WTC11 (cell line): Measurements from ENCODE around the gene KRT72. TPM values are rescaled to one million over a fixed set of nuclear protein-coding genes. Genes with fewer than 3 reads are reported as not detected.
A peak's percentile ranks its signal among the peaks of the same experiment; 100 is the strongest.

Source experiments
- ATAC-seq: fragments of 200-7000 bp; cut with Tn5 transposase; 2 replicates; pipeline ENCODE4 v1.10.0; 2021; ENCODE audit warnings: mild to moderate bottlenecking, moderate library complexity
- CTCF ChIA-PET: fragments of 300-600 bp; sonication (Branson Sonifier 250); formaldehyde crosslinking; loops from one replicate; lab custom pipeline; 2021; ENCODE audit warnings: antibody characterized with exemption; lab: Charles Lee
- POLR2A ChIA-PET: fragments of 350-600 bp; sonication (Branson Sonifier 250); formaldehyde crosslinking; loops from one replicate; lab custom pipeline; 2021; ENCODE audit warnings: antibody characterized with exemption; lab: Charles Lee
- DNase-seq: peaks from one replicate; pipeline ENCODE4 v3.0.0; 2021; ENCODE audit warnings: low spot score
- H3K27ac Mint-ChIP-seq: 2 replicates; pipeline ENCODE4 v1.8.0; 2021; ENCODE audit warnings: mixed read lengths
- H3K27me3 Mint-ChIP-seq: 2 replicates; pipeline ENCODE4 v1.8.0; 2021; ENCODE audit warnings: low read depth, mild to moderate bottlenecking, moderate library complexity, mixed read lengths
- H3K36me3 Mint-ChIP-seq: 2 replicates; pipeline ENCODE4 v1.8.0; 2021; ENCODE audit warnings: mixed read lengths
- H3K4me1 Mint-ChIP-seq: 2 replicates; pipeline ENCODE4 v1.8.0; 2022; ENCODE audit warnings: mixed read lengths
- H3K4me3 Mint-ChIP-seq: 2 replicates; pipeline ENCODE4 v1.8.0; 2021; ENCODE audit warnings: mild to moderate bottlenecking, moderate library complexity, mixed read lengths
- H3K9me3 Mint-ChIP-seq: 2 replicates; pipeline ENCODE4 v1.8.0; 2021; ENCODE audit warnings: mixed read lengths
- CREB1 ChIP-seq: sonication (generic); formaldehyde crosslinking; IDR thresholded peaks from 2 replicates; pipeline ENCODE4 v1.8.0; 2023; ENCODE audit warnings: mild to moderate bottlenecking, missing genetic modification reagents
- E2F1 ChIP-seq: sonication (generic); formaldehyde crosslinking; IDR thresholded peaks from 2 replicates; pipeline ENCODE4 v1.8.0; 2022; ENCODE audit warnings: mild to moderate bottlenecking, missing genetic modification reagents
- GTF2I ChIP-seq: fragments of 250-450 bp; sonication (Bioruptor Pico); conservative IDR thresholded peaks from 2 replicates; pipeline ENCODE4 v1.4.0; 2021; ENCODE audit warnings: mild to moderate bottlenecking
- IRF2 ChIP-seq: sonication (generic); formaldehyde crosslinking; IDR thresholded peaks from 2 replicates; pipeline ENCODE4 v1.8.0; 2022; ENCODE audit warnings: low read depth, missing genetic modification reagents, borderline replicate concordance
- JAZF1 ChIP-seq: fragments of 250-450 bp; sonication (Bioruptor Pico); IDR thresholded peaks from 2 replicates; pipeline ENCODE4 v1.9.0; 2021; ENCODE audit warnings: moderate library complexity, mild to moderate bottlenecking, inconsistent platforms
- JUN ChIP-seq: sonication (generic); formaldehyde crosslinking; IDR thresholded peaks from 2 replicates; pipeline ENCODE4 v1.8.0; 2023; ENCODE audit warnings: mild to moderate bottlenecking, missing genetic modification reagents
- MLX ChIP-seq: sonication (generic); formaldehyde crosslinking; IDR thresholded peaks from 2 replicates; pipeline ENCODE4 v1.8.1; 2023; ENCODE audit warnings: mild to moderate bottlenecking, missing genetic modification reagents, moderate library complexity
- NR1H2 ChIP-seq: sonication (generic); formaldehyde crosslinking; IDR thresholded peaks from 2 replicates; pipeline ENCODE4 v1.9.0; 2021; ENCODE audit warnings: mild to moderate bottlenecking, moderate library complexity, missing genetic modification reagents
- OVOL2 ChIP-seq: fragments of 250-450 bp; sonication (Bioruptor Pico); IDR thresholded peaks from 2 replicates; pipeline ENCODE4 v1.9.0; 2021; ENCODE audit warnings: mild to moderate bottlenecking, borderline replicate concordance
- PRDM15 ChIP-seq: sonication (generic); formaldehyde crosslinking; IDR thresholded peaks from 2 replicates; pipeline ENCODE4 v1.8.0; 2022; ENCODE audit warnings: missing genetic modification reagents
- SMAD4 ChIP-seq: sonication (generic); formaldehyde crosslinking; IDR thresholded peaks from 2 replicates; pipeline ENCODE4 v1.8.0; 2022; ENCODE audit warnings: mild to moderate bottlenecking, missing genetic modification reagents
- SOX15 ChIP-seq: fragments of 250-450 bp; sonication (Bioruptor Pico); IDR thresholded peaks from 2 replicates; pipeline ENCODE4 v1.9.0; 2021; ENCODE audit warnings: mild to moderate bottlenecking
- TP53 ChIP-seq: sonication (generic); formaldehyde crosslinking; IDR thresholded peaks from 2 replicates; pipeline ENCODE4 v1.8.1; 2023; ENCODE audit warnings: mild to moderate bottlenecking, missing genetic modification reagents
- ZNF138 ChIP-seq: sonication (generic); formaldehyde crosslinking; conservative IDR thresholded peaks from 2 replicates; pipeline ENCODE4 v1.8.1; 2022; ENCODE audit warnings: mild to moderate bottlenecking, moderate library complexity, missing genetic modification reagents
- ZNF232 ChIP-seq: sonication (generic); formaldehyde crosslinking; IDR thresholded peaks from 2 replicates; pipeline ENCODE4 v1.8.0; 2022; ENCODE audit warnings: mild to moderate bottlenecking, missing genetic modification reagents
- ZNF396 ChIP-seq: fragments of 250-450 bp; sonication (Bioruptor Pico); IDR thresholded peaks from 2 replicates; pipeline ENCODE4 v1.8.0; 2021; ENCODE audit warnings: mild to moderate bottlenecking, moderate library complexity, borderline replicate concordance
- ZNF416 ChIP-seq: fragments of 250-450 bp; sonication (Bioruptor Pico); IDR thresholded peaks from 2 replicates; pipeline ENCODE4 v1.9.0; 2021; ENCODE audit warnings: mild to moderate bottlenecking, inconsistent platforms
- ZNF425 ChIP-seq: fragments of 250-450 bp; sonication (Bioruptor Pico); conservative IDR thresholded peaks from 2 replicates; pipeline ENCODE4 v1.9.0; 2021; ENCODE audit warnings: mild to moderate bottlenecking
- total RNA-seq: library from RNA; stranded (reverse); gene quantifications from 3 replicates; pipeline ENCODE4 v1.2.3, GENCODE V29; 2021
- TF ChIP-seq, protein P1 (sequence below): sonication (generic); formaldehyde crosslinking; IDR thresholded peaks from 2 replicates; pipeline ENCODE4 v1.8.1; 2023; ENCODE audit warnings: mild to moderate bottlenecking, missing genetic modification reagents
- TF ChIP-seq, protein P2 (sequence below): sonication (generic); formaldehyde crosslinking; IDR thresholded peaks from 2 replicates; pipeline ENCODE4 v1.8.1; 2022; ENCODE audit warnings: low read depth, missing genetic modification reagents, borderline replicate concordance
- TF ChIP-seq, protein P3 (sequence below): sonication (generic); formaldehyde crosslinking; IDR thresholded peaks from 2 replicates; pipeline ENCODE4 v1.8.1; 2023; ENCODE audit warnings: mild to moderate bottlenecking, missing genetic modification reagents, borderline replicate concordance

KRT72 gene
- total RNA-seq, 1 experiment from 2014 or later: not detected

GRCh38 chr12:52602552-52602951, 1.3 kb upstream of the KRT72 start:
- peaks cover 33% of the 10 kb centered on the region for H3K27me3 Mint-ChIP-seq
- no peaks in the 10 kb centered on the region for H3K36me3 Mint-ChIP-seq
- no peaks in the 10 kb centered on the region for H3K9me3 Mint-ChIP-seq
- CTCF ChIA-PET: interaction anchor here (2.1 kb wide), 1 partner anchor 8 kb away, joined by 8 read pairs; no protein-coding TSS in a partner anchor
- TF ChIP-seq ZNF425 (CRISPR knock-in tag) (no peak), ZNF396 (CRISPR knock-in tag) (no peak), OVOL2 (CRISPR knock-in tag) (no peak), MLX (CRISPR knock-in tag) (no peak), TP53 (no peak), GTF2I (CRISPR knock-in tag) (no peak), JUN (CRISPR knock-in tag) (no peak), IRF2 (CRISPR knock-in tag) (no peak), ZNF416 (CRISPR knock-in tag) (no peak)
- TF ChIP-seq, protein P1, sequence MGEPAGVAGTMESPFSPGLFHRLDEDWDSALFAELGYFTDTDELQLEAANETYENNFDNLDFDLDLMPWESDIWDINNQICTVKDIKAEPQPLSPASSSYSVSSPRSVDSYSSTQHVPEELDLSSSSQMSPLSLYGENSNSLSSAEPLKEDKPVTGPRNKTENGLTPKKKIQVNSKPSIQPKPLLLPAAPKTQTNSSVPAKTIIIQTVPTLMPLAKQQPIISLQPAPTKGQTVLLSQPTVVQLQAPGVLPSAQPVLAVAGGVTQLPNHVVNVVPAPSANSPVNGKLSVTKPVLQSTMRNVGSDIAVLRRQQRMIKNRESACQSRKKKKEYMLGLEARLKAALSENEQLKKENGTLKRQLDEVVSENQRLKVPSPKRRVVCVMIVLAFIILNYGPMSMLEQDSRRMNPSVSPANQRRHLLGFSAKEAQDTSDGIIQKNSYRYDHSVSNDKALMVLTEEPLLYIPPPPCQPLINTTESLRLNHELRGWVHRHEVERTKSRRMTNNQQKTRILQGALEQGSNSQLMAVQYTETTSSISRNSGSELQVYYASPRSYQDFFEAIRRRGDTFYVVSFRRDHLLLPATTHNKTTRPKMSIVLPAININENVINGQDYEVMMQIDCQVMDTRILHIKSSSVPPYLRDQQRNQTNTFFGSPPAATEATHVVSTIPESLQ (CRISPR knock-in tag): no peak
- no peak overlapping the region for H3K27ac Mint-ChIP-seq
- H3K4me3 Mint-ChIP-seq: no peak overlapping the region
- H3K4me1 Mint-ChIP-seq: no peaks in the 10 kb centered on the region
- no peak for DNase-seq
- POLR2A ChIA-PET: interaction anchor here (0.6 kb wide), 1 partner anchor 251 kb away, joined by 3 read pairs; no protein-coding TSS in a partner anchor
- ATAC-seq: no peak

GRCh38 chr12:52601671-52602070, 408 bp upstream of the KRT72 start:
- Mint-ChIP-seq H3K4me3 (peak overlapping the region; percentile 37; the same call in 1 of the 2 replicates), H3K27ac (no peak overlapping the region), H3K36me3 (no peaks in the 10 kb centered on the region), H3K4me1 (no peaks in the 10 kb centered on the region), H3K9me3 (no peaks in the 10 kb centered on the region), H3K27me3 (peaks cover 37% of the 10 kb centered on the region)
- TF ChIP-seq ZNF138 (CRISPR knock-in tag): no peak
- no peak for TF ChIP-seq CREB1 (CRISPR knock-in tag)
- TF ChIP-seq NR1H2 (CRISPR knock-in tag): no peak
- TF ChIP-seq TP53: no peak
- TF ChIP-seq PRDM15 (CRISPR knock-in tag): no peak
- TF ChIP-seq, protein P2, sequence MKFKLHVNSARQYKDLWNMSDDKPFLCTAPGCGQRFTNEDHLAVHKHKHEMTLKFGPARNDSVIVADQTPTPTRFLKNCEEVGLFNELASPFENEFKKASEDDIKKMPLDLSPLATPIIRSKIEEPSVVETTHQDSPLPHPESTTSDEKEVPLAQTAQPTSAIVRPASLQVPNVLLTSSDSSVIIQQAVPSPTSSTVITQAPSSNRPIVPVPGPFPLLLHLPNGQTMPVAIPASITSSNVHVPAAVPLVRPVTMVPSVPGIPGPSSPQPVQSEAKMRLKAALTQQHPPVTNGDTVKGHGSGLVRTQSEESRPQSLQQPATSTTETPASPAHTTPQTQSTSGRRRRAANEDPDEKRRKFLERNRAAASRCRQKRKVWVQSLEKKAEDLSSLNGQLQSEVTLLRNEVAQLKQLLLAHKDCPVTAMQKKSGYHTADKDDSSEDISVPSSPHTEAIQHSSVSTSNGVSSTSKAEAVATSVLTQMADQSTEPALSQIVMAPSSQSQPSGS (CRISPR knock-in tag): no peak
- TF ChIP-seq SOX15 (CRISPR knock-in tag): no peak
- TF ChIP-seq, protein P3, sequence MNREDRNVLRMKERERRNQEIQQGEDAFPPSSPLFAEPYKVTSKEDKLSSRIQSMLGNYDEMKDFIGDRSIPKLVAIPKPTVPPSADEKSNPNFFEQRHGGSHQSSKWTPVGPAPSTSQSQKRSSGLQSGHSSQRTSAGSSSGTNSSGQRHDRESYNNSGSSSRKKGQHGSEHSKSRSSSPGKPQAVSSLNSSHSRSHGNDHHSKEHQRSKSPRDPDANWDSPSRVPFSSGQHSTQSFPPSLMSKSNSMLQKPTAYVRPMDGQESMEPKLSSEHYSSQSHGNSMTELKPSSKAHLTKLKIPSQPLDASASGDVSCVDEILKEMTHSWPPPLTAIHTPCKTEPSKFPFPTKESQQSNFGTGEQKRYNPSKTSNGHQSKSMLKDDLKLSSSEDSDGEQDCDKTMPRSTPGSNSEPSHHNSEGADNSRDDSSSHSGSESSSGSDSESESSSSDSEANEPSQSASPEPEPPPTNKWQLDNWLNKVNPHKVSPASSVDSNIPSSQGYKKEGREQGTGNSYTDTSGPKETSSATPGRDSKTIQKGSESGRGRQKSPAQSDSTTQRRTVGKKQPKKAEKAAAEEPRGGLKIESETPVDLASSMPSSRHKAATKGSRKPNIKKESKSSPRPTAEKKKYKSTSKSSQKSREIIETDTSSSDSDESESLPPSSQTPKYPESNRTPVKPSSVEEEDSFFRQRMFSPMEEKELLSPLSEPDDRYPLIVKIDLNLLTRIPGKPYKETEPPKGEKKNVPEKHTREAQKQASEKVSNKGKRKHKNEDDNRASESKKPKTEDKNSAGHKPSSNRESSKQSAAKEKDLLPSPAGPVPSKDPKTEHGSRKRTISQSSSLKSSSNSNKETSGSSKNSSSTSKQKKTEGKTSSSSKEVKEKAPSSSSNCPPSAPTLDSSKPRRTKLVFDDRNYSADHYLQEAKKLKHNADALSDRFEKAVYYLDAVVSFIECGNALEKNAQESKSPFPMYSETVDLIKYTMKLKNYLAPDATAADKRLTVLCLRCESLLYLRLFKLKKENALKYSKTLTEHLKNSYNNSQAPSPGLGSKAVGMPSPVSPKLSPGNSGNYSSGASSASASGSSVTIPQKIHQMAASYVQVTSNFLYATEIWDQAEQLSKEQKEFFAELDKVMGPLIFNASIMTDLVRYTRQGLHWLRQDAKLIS (CRISPR knock-in tag): no peak
- no peak for TF ChIP-seq ZNF232
- TF ChIP-seq SMAD4: no peak
- no peak for TF ChIP-seq E2F1 (CRISPR knock-in tag)
- TF ChIP-seq JAZF1 (CRISPR knock-in tag): no peak
- ATAC-seq (no peak), DNase-seq (no peak)
- CTCF ChIA-PET: interaction anchor here (0.9 to 2.1 kb wide), 3 partner anchors 8 to 278 kb away, joined by 4 to 8 read pairs (median 4); no protein-coding TSS in a partner anchor
- POLR2A ChIA-PET: no interaction called here
